ENCODE measurements around the gene TSTD1. TPM values are rescaled to one million over a fixed set of nuclear protein-coding genes. Genes with fewer than 3 reads are reported as not detected.

TSTD1 gene
- total RNA-seq, 1 donor from 2014 or later, result 53.7 TPM

GRCh38 chr1:161082996-161083747, 44.4 kb upstream of the TSTD1 start:
- Mint-ChIP-seq H3K27ac (peak overlapping the region; percentile 94), H3K36me3 (peaks cover 14% of the 10 kb centered on the region), H3K4me1 (peaks cover 65% of the 10 kb centered on the region), H3K27me3 (ENCODE audit: low read depth) (no peaks in the 10 kb centered on the region), H3K9me3 (no peaks in the 10 kb centered on the region), H3K4me3 (no peak overlapping the region)
- no peak for DNase-seq (ENCODE audit: low spot score in 2 of 2, unreplicated experiment in 2 of 2)
- no peak for TF ChIP-seq CTCF (IDR thresholded peaks at IDR 0.05; ENCODE audit: unreplicated experiment)

DNA sequence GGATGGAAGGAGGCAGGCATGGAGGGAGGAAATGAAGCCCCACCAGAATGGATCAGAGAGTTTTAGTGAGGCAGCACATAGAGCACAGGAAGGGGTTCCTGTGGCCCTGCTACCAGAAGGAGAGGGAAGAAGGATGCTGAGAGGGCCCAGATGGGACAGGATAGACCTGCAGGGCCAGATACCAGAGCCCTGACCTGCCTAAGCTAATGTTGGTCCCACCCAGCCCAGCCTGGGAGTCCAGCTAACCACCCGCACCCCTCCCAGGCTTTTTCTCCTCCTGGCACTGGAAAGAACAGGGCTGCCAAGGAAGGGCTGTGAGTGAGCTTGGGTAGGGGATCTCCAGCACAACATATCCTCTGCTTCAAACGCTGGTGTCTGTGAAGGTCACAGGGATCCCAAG, 43.7 kb upstream of the TSTD1 start:
- Mint-ChIP-seq H3K36me3 (peaks cover 14% of the 10 kb centered on the region), H3K27me3 (ENCODE audit: low read depth) (no peaks in the 10 kb centered on the region), H3K4me3 (no peak overlapping the region), H3K27ac (peak overlapping the region; percentile 94), H3K9me3 (no peaks in the 10 kb centered on the region), H3K4me1 (peaks cover 58% of the 10 kb centered on the region)
- DNase-seq (ENCODE audit: low spot score in 2 of 2, unreplicated experiment in 2 of 2), result no peak
- TF ChIP-seq CTCF (IDR thresholded peaks at IDR 0.05; ENCODE audit: unreplicated experiment), result no peak

GRCh38 chr1:161081519-161081918, 42.8 kb upstream of the TSTD1 start:
- Mint-ChIP-seq H3K27ac (peak overlapping the region; percentile 17), H3K27me3 (ENCODE audit: low read depth) (no peaks in the 10 kb centered on the region), H3K4me3 (no peak overlapping the region), H3K4me1 (peaks cover 49% of the 10 kb centered on the region), H3K9me3 (no peaks in the 10 kb centered on the region), H3K36me3 (peaks cover 14% of the 10 kb centered on the region)
- no peak for TF ChIP-seq CTCF (IDR thresholded peaks at IDR 0.05; ENCODE audit: unreplicated experiment)
- DNase-seq (ENCODE audit: low spot score in 2 of 2, unreplicated experiment in 2 of 2), result no peak

DNA sequence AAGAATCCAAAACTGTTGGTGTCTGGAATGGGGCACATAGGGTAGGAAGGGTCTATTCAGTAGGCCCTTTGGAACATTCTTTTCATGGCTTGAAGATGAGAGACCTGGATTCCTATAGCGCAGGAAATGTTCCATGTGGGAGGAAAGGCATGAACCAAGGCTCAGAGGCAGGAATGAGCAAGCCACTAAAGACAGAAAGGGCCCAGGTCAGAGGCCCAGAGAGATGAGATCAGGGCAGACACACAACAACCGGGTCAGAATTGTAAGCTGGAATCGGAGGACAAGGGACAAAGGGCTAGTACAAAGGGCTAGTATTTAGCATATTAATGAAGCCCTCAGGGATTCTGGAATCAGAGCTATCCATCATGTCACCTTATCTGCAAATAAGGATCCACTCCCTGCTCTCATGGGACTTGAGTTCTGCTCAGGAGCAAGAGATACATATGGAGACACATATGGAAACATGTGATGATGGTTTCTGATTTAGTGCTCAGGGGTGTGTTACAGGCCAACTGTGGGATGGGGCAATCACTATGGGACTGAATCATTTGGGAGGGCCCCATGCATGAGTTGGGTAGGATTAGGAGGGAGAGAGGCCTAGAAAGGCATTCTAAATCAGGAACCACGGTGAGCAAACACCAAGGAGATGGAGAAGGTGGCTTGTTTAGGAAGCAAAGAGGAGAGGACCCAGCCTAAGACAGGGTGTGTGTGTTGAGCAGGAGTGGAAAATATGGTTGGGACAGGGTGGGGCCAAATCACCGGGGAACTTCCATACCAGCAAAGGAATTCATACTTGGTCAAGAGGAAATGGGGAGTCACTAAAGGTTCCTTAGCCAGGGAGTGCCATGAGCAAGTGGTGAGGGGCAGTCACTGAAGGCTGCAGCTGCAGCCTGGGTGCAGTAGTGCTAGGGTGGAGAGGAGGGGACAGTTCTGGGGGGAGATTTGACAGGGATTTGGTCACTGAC, 42.0 kb upstream of the TSTD1 start:
- H3K36me3 Mint-ChIP-seq, result peaks cover 15% of the 10 kb centered on the region
- H3K9me3 Mint-ChIP-seq, result no peaks in the 10 kb centered on the region
- TF ChIP-seq CTCF (IDR thresholded peaks at IDR 0.05; ENCODE audit: unreplicated experiment), result no peak
- H3K4me3 Mint-ChIP-seq, result no peak overlapping the region
- H3K4me1 Mint-ChIP-seq, result peaks cover 41% of the 10 kb centered on the region
- DNase-seq (ENCODE audit: low spot score in 2 of 2, unreplicated experiment in 2 of 2), result no peak
- H3K27me3 Mint-ChIP-seq (ENCODE audit: low read depth), result no peaks in the 10 kb centered on the region
- H3K27ac Mint-ChIP-seq, result peak overlapping the region; percentile 45

DNA sequence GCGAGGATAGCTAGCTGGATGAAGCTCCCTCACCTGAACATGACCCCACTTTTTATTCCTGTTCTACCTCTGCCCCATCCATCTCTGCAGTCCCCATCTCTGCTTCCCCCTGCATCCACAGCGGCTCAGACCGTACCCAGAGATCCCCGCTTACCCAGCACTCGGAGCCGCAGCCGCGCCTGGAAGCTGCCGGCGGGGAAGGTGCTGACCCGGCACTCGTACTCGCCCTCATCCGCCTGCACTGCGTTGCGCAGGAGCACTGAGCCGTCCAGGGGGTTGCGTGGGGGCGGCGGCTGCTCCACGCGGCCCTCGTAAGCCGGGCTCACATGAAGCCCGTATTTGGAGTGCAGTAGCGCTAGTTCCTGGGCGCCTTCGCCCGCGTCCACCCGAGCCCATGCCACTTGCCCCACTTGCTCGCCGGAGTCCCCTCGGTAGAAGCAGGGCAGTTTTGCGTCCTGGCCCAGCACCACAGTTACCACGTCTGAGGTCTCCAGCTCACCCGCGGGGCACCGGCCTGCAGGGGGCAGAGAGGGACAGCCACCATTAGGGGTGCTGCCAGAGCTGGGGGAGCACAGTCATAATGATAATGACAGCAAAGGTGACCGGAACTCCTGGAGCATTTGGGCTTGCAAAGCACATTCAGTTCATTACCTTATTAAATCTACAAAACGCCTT, 40.8 kb upstream of the TSTD1 start:
- H3K27me3 Mint-ChIP-seq (ENCODE audit: low read depth), result no peaks in the 10 kb centered on the region
- no peak overlapping the region for H3K27ac Mint-ChIP-seq
- no peak for TF ChIP-seq CTCF (IDR thresholded peaks at IDR 0.05; ENCODE audit: unreplicated experiment)
- H3K4me1 Mint-ChIP-seq, result peaks cover 35% of the 10 kb centered on the region
- no peak overlapping the region for H3K4me3 Mint-ChIP-seq
- peaks cover 15% of the 10 kb centered on the region for H3K36me3 Mint-ChIP-seq
- no peaks in the 10 kb centered on the region for H3K9me3 Mint-ChIP-seq
- no peak for DNase-seq (ENCODE audit: low spot score in 2 of 2, unreplicated experiment in 2 of 2)
